NCI-H1694 treated with DMSO at 0.1 percent for 48 hours (cell line): ENCODE measurements around the gene RUFY3.
"Not testable (repeated sequence)": the region's sequence is repeated elsewhere in the genome, so short reads cannot be mapped to it uniquely, and the experiment has no call there.

Experiments used
- DNase-seq: peaks from one replicate; lab custom pipeline; 2025; lab: John Stamatoyannopoulos, UW

Gene RUFY3

GRCh38 chr4:70735915-70736314 lies 14.2 kb downstream of the RUFY3 start:
- not testable (repeated sequence) for DNase-seq

GRCh38 chr4:70737006-70737405 lies 15.2 kb downstream of the RUFY3 start:
- no peak for DNase-seq

DNA sequence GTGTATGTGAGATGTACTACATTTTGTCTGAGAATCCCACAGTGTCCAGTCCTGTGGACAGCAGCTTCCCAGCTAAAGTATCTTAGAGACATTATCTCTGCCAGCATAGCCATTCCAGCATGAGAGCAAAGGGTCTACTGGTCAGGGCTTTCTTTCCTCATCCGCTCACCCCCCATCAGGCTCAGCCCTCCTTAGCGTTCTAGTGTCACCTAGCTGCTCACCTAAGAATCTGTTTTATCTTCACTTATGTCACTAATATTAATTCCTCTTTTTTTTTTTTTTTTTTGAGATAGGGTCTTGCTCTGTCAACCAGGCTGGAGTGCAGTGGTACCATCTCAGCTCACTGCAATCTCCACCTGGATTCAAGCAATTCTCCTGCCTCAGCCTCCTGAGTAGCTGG lies 15.6 kb downstream of the RUFY3 start:
- no peak for DNase-seq

DNA sequence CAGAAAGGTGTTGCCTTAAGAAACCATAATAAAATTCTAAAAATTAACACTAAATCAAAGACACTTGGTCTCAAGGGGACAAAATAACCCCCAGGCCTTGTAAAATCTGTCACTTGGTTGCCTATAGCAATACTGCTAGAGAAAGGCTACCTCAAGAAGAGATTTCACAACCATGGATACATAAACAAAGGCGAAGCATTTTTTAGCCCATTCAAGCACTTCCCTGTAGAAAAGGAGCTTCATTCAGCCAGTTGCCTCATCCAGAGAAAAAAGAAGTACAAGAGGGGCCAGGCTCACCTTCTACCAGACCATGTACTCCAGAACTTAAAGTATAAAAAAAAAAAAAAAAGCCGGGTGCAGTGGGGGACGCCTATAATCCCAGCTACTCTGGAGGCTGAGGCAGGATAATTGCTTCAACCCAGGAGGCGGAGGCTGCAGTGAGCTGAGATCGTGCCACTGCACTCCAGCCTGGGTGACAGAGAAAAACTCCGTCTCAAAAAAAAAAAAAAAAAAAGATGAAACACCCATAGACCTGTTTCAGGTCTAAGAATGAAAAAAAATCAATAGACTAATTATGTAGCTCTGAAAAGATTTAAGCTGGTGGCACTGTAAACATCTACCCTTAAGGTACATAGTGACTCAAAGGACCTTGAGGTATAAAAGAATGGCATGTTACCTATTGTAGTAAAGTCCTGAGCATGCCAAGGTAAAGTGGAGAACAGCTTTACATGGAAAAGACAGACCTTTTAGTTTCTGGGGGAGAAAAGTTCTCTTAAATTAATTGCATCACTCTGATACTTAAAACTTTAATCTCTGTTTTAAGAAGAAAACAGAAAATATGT lies 18.0 kb downstream of the RUFY3 start:
- DNase-seq = no peak

DNA sequence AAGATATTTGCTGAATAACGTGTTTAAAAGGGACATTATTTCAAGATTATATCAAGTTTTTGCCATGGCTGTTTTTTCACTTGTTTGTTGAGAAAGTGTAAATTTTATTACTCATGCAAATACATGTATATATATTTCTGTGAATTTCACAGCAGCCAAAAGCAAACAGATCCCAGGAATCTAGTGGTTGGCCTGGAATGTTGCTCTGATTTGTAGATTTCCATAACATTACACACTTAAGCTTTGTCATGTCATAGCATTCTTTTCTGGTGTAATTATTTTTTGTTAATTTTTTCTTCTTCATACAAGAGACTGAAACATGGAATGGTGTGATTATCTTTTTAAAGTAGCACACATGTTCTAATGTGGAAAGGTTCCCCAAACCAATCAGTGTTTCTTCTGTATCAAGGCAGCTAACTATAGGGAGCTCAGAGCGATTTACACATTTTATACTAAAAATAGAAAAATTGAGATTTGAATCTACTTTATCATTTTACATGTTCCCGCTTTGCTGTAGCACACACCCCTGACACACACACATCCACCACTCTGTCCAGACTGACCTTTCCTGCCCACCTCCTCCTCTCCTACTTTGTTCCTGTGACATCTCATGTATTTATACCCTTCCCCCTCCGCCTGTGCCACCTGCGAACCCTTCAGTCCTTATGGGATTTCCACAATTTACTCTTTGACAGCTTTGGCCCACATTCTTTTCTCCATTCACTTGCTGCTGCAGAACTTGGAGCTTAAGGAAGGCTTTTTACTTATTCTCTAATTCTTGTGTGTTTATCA lies 20.3 kb downstream of the RUFY3 start:
- DNase-seq = no peak

DNA sequence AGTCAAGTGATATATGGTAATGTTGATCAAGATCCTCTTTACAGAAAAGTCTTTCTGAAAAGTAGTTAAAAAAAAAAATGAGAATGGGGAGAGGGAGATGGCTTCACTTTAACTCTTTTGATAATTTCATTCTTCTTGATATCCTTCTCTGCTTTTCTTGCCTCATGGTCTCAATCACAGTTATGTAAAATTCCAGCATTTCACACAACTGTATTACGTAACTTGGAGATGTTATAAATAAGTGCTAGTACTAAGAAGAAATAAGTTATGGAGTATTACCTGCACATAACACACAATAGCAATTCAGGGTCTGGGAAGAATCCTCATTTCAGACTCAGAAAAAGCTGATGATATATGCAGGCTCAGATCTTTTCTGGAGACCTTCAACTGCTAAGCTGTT lies 22.0 kb downstream of the RUFY3 start:
- DNase-seq = no peak

DNA sequence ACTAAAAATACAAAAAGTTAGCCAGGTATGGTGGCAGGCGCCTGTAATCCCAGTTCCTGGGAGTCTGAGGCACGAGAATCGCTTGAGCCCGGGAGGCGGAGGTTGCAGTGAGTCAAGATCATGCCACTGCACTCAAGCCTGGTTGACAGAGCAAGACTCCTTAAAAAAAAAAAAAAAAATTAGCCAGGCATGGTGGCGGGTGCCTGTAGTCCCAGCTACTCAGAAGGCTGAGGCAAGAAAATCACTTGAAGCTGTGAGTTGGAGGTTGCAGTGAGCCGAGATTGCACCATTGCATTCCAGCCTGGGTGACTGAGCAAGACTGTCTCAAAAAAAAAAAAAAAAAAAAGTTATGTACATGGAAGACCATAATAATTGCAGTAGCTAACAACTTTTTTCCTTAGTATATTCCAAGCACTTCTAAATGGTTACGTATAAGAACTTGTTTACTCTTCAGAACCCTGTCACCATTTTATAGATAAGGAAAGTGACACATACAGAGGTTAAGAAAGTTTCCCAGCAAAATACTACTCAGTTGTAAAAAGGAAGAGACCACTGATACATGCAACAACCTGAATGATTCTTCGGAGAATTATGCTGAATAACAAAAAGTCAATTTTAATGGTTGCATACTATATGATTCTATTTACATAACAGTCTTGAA lies 24.5 kb downstream of the RUFY3 start:
- DNase-seq = no peak

DNA sequence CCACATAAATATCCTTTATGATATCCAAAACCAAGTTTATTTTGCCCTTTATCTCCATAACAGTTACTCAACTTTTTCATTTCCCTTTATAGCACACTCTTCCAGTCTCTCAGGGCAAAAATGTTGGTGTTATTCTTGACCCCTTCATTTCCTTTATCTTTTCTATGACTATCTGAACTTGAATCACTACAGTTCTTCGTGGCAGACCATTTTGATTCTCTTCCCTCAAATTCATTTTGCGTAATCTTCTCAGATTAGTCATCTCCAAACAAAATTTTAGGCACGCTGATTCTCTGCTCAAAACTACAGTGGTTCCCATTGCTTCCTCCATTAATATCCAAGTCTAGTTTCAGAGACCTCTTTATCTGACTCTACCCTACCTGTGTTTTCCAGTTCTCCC lies 26.1 kb downstream of the RUFY3 start:
- no peak for DNase-seq

GRCh38 chr4:70749313-70749712 lies 27.5 kb downstream of the RUFY3 start:
- DNase-seq = no peak

- DNase-seq = no peak
These were observed 30.5 kb downstream of the RUFY3 start for GRCh38 chr4:70752236-70752635.

GRCh38 chr4:70753630-70754029 lies 31.9 kb downstream of the RUFY3 start:
- no peak for DNase-seq

GRCh38 chr4:70754470-70754869 lies 32.7 kb downstream of the RUFY3 start:
- DNase-seq = no peak

DNA sequence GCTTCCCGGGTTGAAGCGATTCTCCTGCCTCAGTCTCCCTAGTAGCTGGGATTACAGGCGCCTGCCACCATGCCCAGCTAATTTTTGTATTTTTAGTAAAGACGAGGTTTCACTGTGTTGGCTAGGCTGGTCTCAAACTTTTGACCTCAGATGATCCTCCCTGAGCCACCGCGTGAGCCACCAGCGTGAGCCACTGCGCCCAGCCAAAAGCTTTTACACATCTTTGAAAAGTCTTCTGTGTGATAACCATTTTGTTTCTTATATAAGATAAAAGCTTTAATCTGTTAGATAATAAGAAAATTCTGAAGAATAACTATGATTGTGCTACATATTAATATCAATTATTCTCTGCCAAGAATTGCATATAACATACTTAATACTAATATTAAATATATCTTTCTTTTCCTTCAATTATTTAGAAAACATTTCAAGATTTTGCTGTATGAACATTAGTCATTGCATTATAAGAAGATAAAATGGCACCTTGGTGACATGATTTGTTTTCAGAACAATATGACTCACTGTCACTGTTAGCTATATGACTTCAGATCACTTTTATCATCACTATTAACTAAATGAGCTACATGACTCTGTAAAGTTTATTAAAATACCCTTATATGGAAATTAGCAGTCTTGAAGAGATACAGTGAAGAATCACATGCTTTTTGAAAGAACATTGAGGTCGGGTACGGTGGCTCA lies 33.4 kb downstream of the RUFY3 start:
- no peak for DNase-seq

- DNase-seq = no peak
These were observed 37.4 kb downstream of the RUFY3 start for GRCh38 chr4:70759126-70759525.

GRCh38 chr4:70759627-70760026 lies 37.9 kb downstream of the RUFY3 start:
- no peak for DNase-seq

- DNase-seq = no peak
These were observed 38.9 kb downstream of the RUFY3 start for GRCh38 chr4:70760662-70761061.

DNA sequence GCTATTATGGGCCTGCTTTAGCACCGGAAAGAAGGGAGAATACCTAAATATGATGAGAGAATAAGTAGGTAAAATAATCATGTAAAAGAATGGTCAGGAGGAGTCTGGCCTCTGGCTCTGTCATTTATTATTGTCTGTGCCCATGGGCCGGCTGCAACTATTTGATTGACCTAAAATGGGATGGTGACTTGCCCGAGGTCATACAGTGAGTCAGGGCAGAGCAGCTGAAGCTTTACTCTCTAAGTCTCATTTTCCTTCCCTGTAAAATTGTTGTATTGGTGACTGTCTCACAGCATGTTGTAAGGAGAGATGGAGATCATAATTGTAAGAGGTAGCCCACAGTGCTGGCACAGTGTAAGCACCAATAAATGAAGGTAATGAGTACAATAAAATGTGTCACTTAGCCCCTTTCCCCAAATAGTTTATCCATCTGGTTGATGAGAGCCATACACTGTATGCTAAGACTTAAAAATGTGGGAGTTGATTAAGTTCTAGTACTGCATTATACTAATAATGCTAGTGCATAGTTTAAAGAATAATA lies 39.6 kb downstream of the RUFY3 start:
- no peak for DNase-seq

DNA sequence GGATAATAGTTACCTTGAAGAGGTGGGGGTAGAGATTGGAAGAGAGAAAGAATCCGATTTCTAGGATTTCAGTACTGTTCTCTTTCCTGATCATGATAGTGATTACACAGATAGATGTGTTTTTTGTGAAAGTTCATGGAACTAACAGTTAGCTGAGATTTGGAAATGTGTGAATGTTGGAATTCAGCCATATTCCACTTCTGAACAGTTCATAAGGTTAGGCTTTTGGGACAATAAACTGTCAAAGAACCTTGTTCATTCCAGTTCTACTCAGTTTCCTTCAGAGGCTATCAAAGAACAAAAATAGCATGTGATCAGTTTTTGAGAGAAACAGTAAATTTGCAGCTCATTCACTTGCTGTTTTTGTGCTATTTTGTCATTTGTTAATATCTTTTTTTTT lies 43.6 kb downstream of the RUFY3 start:
- no peak for DNase-seq

DNA sequence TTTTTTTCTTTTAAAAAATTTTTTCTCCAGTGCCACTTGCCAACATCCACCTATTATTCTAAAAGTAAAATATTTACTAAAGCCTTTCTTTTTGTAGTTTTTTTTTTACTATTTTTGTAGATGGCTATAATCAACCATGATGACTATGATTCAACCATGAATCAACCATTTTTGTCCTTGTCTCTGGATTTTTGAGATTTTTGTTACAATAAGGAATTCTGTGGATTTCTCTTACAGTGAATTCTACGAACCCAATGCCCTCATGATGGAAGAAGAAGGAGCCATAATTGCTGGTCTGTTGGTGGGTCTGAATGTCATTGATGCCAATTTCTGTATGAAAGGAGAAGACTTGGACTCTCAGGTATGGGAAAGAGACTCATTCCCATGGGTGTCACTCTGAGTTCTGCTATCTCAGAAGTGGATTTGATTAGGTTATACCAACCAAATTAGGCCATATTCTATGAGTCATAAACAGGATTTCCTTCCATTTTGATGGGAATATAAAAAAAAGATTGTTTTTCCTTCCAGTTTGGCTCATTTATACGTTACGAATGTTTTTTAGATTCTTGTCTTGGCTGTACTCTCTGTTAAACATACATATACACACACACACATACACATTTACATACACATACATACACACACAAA lies 46.7 kb downstream of the RUFY3 start:
- no peak for DNase-seq

DNA sequence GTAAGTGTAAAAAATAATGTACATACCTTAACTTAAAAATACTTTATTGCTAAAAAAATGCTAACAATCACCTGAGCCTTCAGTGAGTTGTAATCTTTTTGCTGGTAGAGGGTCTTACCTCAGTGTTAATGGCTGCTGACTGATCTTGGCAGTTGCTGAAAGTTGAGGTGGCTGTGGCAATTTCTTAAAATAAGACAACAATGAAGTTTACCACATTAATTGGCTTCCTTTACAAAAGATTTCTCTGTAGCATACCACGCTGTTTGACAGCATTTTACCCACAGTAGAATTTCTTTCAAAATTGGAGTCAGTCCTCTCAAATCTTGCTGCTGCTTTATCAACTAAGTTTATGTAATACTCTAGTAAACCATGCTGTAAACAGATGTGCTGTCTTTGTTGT lies 47.6 kb downstream of the RUFY3 start:
- not testable (repeated sequence) for DNase-seq

GRCh38 chr4:70772929-70773555 lies 51.3 kb downstream of the RUFY3 start:
- DNase-seq = no peak
